ENCODE data around the gene KIF22.
"Not testable (repeated sequence)": the region's sequence is repeated elsewhere in the genome, so short reads cannot be mapped to it uniquely, and the experiment has no call there.

Gene KIF22

GRCh38 chr16:29775742-29776408 is 14.7 kb upstream of the KIF22 start:
- no peaks in the 10 kb centered on the region for H3K36me3 Mint-ChIP-seq
- no peaks in the 10 kb centered on the region for H3K9me3 Mint-ChIP-seq
- peaks cover 53% of the 10 kb centered on the region for H3K27me3 Mint-ChIP-seq
- CTCF ChIA-PET: interaction anchor here (0.7 kb wide), 1 partner anchor 257 kb away, joined by 3 read pairs; no protein-coding TSS in a partner anchor
- H3K4me1 Mint-ChIP-seq: no peaks in the 10 kb centered on the region
- no peak for DNase-seq
- no peak overlapping the region for H3K4me3 Mint-ChIP-seq
- no peak overlapping the region for H3K27ac Mint-ChIP-seq

- no peak for DNase-seq
- CTCF ChIA-PET: interaction anchor here (1.2 kb wide), 1 partner anchor 16 kb away, joined by 4 read pairs; no protein-coding TSS in a partner anchor
- no peak within 1 kb of the TSS for H3K27ac Mint-ChIP-seq
- no peaks in the 10 kb centered on the region for H3K4me1 Mint-ChIP-seq
- H3K36me3 Mint-ChIP-seq: no peaks in the 10 kb centered on the region
- peaks cover 64% of the 10 kb centered on the region for H3K27me3 Mint-ChIP-seq
- H3K9me3 Mint-ChIP-seq: no peaks in the 10 kb centered on the region
- H3K4me3 Mint-ChIP-seq: no peak within 1 kb of the TSS
Measured at GRCh38 chr16:29777576-29778350, 12.8 kb upstream of the KIF22 start, which contains the start of gene ZG16. TSS of gene ZG16 (plus strand) at chr16:29778256. CDS start at chr16:29779267, 1,011 bp downstream.

- no peak overlapping the region for H3K27ac Mint-ChIP-seq
- H3K4me3 Mint-ChIP-seq: no peak overlapping the region
- CTCF ChIA-PET: interaction anchor here (1.1 kb wide), 1 partner anchor 10 kb away, joined by 3 read pairs; no protein-coding TSS in a partner anchor
- no peaks in the 10 kb centered on the region for H3K9me3 Mint-ChIP-seq
- no peak for DNase-seq
- peaks cover 9% of the 10 kb centered on the region for H3K4me1 Mint-ChIP-seq
- no peaks in the 10 kb centered on the region for H3K36me3 Mint-ChIP-seq
- peaks cover 62% of the 10 kb centered on the region for H3K27me3 Mint-ChIP-seq
Measured at GRCh38 chr16:29779474-29779873, 11.1 kb upstream of the KIF22 start.

GRCh38 chr16:29783094-29783953 is 7.2 kb upstream of the KIF22 start:
- not testable (repeated sequence) for DNase-seq, H3K4me3 Mint-ChIP-seq, H3K9me3 Mint-ChIP-seq, H3K27ac Mint-ChIP-seq, H3K36me3 Mint-ChIP-seq
- Mint-ChIP-seq H3K27me3 (peaks cover 41% of the 10 kb centered on the region), H3K4me1 (peaks cover 21% of the 10 kb centered on the region)
- CTCF ChIA-PET: interaction anchor here (0.9 to 4.0 kb wide), 4 partner anchors 24 to 82 kb away, joined by 3 to 27 read pairs (median 8); no protein-coding TSS in a partner anchor

GRCh38 chr16:29784157-29784556 is 6.4 kb upstream of the KIF22 start:
- Mint-ChIP-seq H3K9me3 (no peaks in the 10 kb centered on the region), H3K36me3 (no peaks in the 10 kb centered on the region), H3K4me1 (peaks cover 27% of the 10 kb centered on the region), H3K27me3 (peaks cover 33% of the 10 kb centered on the region), H3K4me3 (no peak overlapping the region), H3K27ac (no peak overlapping the region)
- DNase-seq: peak; percentile 46
- CTCF ChIA-PET: interaction anchor here (0.9 to 4.0 kb wide), 15 partner anchors 13 to 83 kb away, joined by 3 to 27 read pairs (median 6); partner anchors contain the start of gene PAGR1

GRCh38 chr16:29784901-29785500 is 5.5 kb upstream of the KIF22 start:
- DNase-seq: peak; percentile 79
- Mint-ChIP-seq H3K36me3 (no peaks in the 10 kb centered on the region), H3K4me1 (peaks cover 31% of the 10 kb centered on the region), H3K4me3 (peak overlapping the region; percentile 25), H3K9me3 (no peaks in the 10 kb centered on the region), H3K27me3 (peaks cover 24% of the 10 kb centered on the region), H3K27ac (peak overlapping the region; percentile 50)
- CTCF ChIA-PET: interaction anchor here (0.6 to 4.0 kb wide), 17 partner anchors 8 to 84 kb away, joined by 3 to 27 read pairs (median 6); partner anchors contain the start of gene PAGR1

- not testable (repeated sequence) for H3K27ac Mint-ChIP-seq, DNase-seq, H3K4me3 Mint-ChIP-seq, H3K9me3 Mint-ChIP-seq, H3K27me3 Mint-ChIP-seq
- Mint-ChIP-seq H3K36me3 (peaks cover 13% of the 10 kb centered on the region), H3K4me1 (peaks cover 45% of the 10 kb centered on the region)
- CTCF ChIA-PET: interaction anchor here (1.0 to 4.0 kb wide), 3 partner anchors 49 to 86 kb away, joined by 4 to 27 read pairs (median 13); no protein-coding TSS in a partner anchor
Measured at GRCh38 chr16:29787155-29787554, 3.4 kb upstream of the KIF22 start.

GRCh38 chr16:29789775-29790182 is 772 bp upstream of the KIF22 start:
- Mint-ChIP-seq H3K36me3 (peaks cover 33% of the 10 kb centered on the region), H3K4me3 (peak overlapping the region; percentile 96), H3K27me3 (no peaks in the 10 kb centered on the region), H3K4me1 (peaks cover 55% of the 10 kb centered on the region), H3K9me3 (no peaks in the 10 kb centered on the region), H3K27ac (peak overlapping the region; percentile 96)
- no peak for DNase-seq
- CTCF ChIA-PET: interaction anchor here (0.5 to 2.3 kb wide), 16 partner anchors 9 to 245 kb away, joined by 3 to 17 read pairs (median 4); partner anchors contain the start of gene PAGR1

GRCh38 chr16:29790949-29791844 is 646 bp downstream of the KIF22 start:
- CTCF ChIA-PET: interaction anchor here (0.7 to 2.3 kb wide), 17 partner anchors 10 to 100 kb away, joined by 3 to 17 read pairs (median 5); partner anchors contain the start of gene PAGR1
- Mint-ChIP-seq H3K27ac (peak overlapping the region; percentile 96), H3K27me3 (no peaks in the 10 kb centered on the region), H3K9me3 (no peaks in the 10 kb centered on the region), H3K36me3 (peaks cover 45% of the 10 kb centered on the region), H3K4me1 (peaks cover 52% of the 10 kb centered on the region), H3K4me3 (peak overlapping the region; percentile 96)
- no peak for DNase-seq

GRCh38 chr16:29791845-29792807 is 1.6 kb downstream of the KIF22 start:
- Mint-ChIP-seq H3K36me3 (peaks cover 54% of the 10 kb centered on the region), H3K27ac (peak overlapping the region; percentile 96), H3K4me3 (peak overlapping the region; percentile 96), H3K27me3 (no peaks in the 10 kb centered on the region), H3K9me3 (no peaks in the 10 kb centered on the region), H3K4me1 (peaks cover 59% of the 10 kb centered on the region)
- CTCF ChIA-PET: interaction anchor here (0.7 to 1.0 kb wide), 2 partner anchors 9 to 24 kb away, joined by 3 read pairs; partner anchors contain the start of gene PAGR1
- DNase-seq: no peak

- not testable (repeated sequence) for H3K27ac Mint-ChIP-seq, H3K9me3 Mint-ChIP-seq, DNase-seq, H3K27me3 Mint-ChIP-seq
- CTCF ChIA-PET: interaction anchor here (1.2 kb wide), 1 partner anchor 11 kb away, joined by 3 read pairs; no protein-coding TSS in a partner anchor
- Mint-ChIP-seq H3K4me3 (peak overlapping the region; percentile 96), H3K36me3 (peaks cover 61% of the 10 kb centered on the region), H3K4me1 (peaks cover 59% of the 10 kb centered on the region)
Measured at GRCh38 chr16:29793153-29793552, 2.6 kb downstream of the KIF22 start.

Data from activated naive CD4-positive, alpha-beta T cell treated with anti-CD3 and anti-CD28 coated beads, Interleukin-2, amount 10 ng/mL, durations not matched to agents 7 days and 5 days (primary cell).